GM12874 (cell line): Measurements from ENCODE around the gene UNC119.

ENCODE experiments used
- TF ChIP-seq, protein P1 (sequence below): IDR thresholded peaks from 2 replicates; pipeline ENCODE4 v1.5.1; 2011; ENCODE audit warnings: low read depth, mild to moderate bottlenecking, control low read depth, low read length, moderate library complexity; ENCODE audit not compliant: insufficient read depth

UNC119 gene

GRCh38 chr17:28576758-28577465, 24.5 kb upstream of the UNC119 start, which contains the start of gene ALDOC:
Gene ALDOC, minus strand, starts transcription at chr17:28576895. Its CDS starts 1,363 bp downstream, at chr17:28575532.
- TF ChIP-seq, protein P1, sequence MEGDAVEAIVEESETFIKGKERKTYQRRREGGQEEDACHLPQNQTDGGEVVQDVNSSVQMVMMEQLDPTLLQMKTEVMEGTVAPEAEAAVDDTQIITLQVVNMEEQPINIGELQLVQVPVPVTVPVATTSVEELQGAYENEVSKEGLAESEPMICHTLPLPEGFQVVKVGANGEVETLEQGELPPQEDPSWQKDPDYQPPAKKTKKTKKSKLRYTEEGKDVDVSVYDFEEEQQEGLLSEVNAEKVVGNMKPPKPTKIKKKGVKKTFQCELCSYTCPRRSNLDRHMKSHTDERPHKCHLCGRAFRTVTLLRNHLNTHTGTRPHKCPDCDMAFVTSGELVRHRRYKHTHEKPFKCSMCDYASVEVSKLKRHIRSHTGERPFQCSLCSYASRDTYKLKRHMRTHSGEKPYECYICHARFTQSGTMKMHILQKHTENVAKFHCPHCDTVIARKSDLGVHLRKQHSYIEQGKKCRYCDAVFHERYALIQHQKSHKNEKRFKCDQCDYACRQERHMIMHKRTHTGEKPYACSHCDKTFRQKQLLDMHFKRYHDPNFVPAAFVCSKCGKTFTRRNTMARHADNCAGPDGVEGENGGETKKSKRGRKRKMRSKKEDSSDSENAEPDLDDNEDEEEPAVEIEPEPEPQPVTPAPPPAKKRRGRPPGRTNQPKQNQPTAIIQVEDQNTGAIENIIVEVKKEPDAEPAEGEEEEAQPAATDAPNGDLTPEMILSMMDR: no peak

GRCh38 chr17:28575126-28575795, 22.8 kb upstream of the UNC119 start:
- TF ChIP-seq, protein P1: peak; percentile 33; the same call in 1 of the 2 replicates

- TF ChIP-seq, protein P1: peak; percentile 15; the same call in 1 of the 2 replicates
These were observed 22.1 kb upstream of the UNC119 start for GRCh38 chr17:28574526-28574925.

GRCh38 chr17:28573966-28574480, 21.6 kb upstream of the UNC119 start:
- TF ChIP-seq, protein P1: no peak

DNA sequence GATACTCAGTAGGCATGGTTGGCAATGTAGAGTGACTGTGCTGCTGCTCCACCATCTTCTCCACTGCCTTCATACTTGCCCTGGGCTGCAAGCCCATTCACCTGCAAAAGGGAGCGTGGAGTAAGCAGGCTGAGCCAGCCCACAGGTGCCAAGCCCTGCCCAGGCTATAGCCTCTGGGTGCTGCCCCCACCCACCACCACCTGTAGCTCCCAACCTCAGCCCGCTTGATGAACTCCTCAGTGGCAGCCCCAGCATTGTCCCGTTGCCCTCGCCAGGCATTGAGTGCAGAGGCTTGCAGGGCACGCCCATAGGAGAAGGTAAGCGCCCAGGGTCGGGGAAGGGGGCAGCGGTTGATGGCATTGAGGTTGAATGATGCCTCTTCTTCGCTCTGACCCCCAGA, 21.1 kb upstream of the UNC119 start:
- TF ChIP-seq, protein P1: no peak

DNA sequence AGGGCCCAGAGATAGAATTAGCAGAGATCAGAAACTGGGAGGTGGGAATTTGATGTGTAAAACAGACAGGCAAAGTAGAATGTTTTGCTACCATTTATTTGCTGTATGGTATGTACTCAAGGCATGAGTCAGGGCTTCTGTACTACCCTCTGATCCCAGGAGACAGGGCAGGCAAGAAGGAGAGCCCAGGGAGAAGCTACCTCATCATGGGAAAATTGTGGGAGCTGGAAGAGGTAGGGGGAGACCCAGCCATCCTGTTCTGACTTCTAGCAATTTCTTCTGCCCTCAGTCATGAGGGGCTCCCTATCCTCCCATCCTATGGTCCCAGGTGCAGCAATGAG, 20.6 kb upstream of the UNC119 start:
- TF ChIP-seq, protein P1: no peak

DNA sequence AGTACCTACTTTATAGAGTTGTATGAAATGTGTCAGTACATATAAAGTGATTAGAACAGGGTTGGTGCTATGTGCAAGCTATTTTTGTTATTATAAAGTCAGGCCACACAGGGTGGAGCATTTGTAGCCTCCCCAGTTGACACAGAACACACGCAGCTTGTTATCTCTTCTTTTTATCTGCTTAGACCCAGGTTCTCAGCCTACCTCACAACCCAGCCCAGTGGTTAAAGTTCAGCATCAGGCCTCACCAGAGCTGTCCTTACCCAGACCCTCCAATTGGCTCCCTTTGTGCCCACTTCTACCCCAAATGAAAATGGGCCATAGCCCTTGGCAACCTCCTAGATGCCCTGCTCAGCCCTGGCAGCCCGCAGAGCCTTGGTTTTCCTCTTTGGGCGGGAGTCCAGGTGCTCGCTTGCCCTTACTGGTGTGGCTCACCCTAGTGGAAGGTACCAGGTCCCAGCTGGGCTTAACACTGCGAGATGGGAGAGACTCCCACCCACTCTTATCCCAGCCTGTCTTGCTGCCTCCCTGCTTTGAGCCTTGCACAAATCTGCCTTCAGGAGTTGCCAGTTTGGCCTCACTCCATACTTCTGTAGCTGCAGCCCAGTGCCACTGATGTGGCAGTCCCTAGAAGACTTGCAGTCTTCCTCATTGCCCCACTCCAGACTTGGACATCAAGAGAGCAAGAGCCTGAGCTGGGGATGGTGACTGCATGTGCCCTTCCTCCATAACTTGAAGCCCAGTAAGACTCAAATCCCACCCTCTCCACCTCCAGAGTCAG, 20.0 kb upstream of the UNC119 start:
- TF ChIP-seq, protein P1: no peak
